EH (cell line): ENCODE measurements around the gene CCDC179.
A peak's percentile ranks its signal among the peaks of the same experiment; 100 is the strongest.

Source experiments
- DNase-seq: peaks from one replicate; pipeline ENCODE4 v3.0.0-alpha.2; 2015; ENCODE audit warnings: low read depth

The CCDC179 gene

GRCh38 chr11:22860241-22860640 lies at the start of gene CCDC179:
Gene CCDC179, minus strand, starts transcription at chr11:22860474. Its CDS starts 53 bp downstream, at chr11:22860421.
- no peak for DNase-seq

GRCh38 chr11:22903782-22904181 lies 43.5 kb upstream of the CCDC179 start:
- no peak for DNase-seq

- DNase-seq, result no peak
These were observed 41.3 kb upstream of the CCDC179 start for GRCh38 chr11:22901603-22902002.

GRCh38 chr11:22900764-22901486 lies 40.7 kb upstream of the CCDC179 start:
- no peak for DNase-seq

- DNase-seq, result no peak
These were observed 37.8 kb upstream of the CCDC179 start for GRCh38 chr11:22898036-22898435.

GRCh38 chr11:22890227-22890626 lies 30.0 kb upstream of the CCDC179 start:
- DNase-seq, result no peak

- no peak for DNase-seq
These were observed 23.9 kb upstream of the CCDC179 start for GRCh38 chr11:22884217-22884616.

- DNase-seq, result peak; percentile 2
These were observed 19.4 kb upstream of the CCDC179 start for GRCh38 chr11:22879630-22880029.

- no peak for DNase-seq
These were observed 18.3 kb upstream of the CCDC179 start for GRCh38 chr11:22878604-22879003.

GRCh38 chr11:22878039-22878438 lies 17.8 kb upstream of the CCDC179 start:
- no peak for DNase-seq

- peak; percentile 77 for DNase-seq
These were observed 15.7 kb upstream of the CCDC179 start for GRCh38 chr11:22875869-22876473.

- no peak for DNase-seq
These were observed 9.1 kb upstream of the CCDC179 start for GRCh38 chr11:22869325-22869724.

- DNase-seq, result no peak
These were observed 518 bp downstream of the CCDC179 start for GRCh38 chr11:22859756-22860155.

GRCh38 chr11:22851477-22851876 lies 8.8 kb downstream of the CCDC179 start:
- no peak for DNase-seq

- DNase-seq, result no peak
These were observed 13.5 kb downstream of the CCDC179 start for GRCh38 chr11:22846726-22847125.

- DNase-seq, result peak; percentile 6
These were observed 27.8 kb downstream of the CCDC179 start for GRCh38 chr11:22832315-22833015.

- no peak for DNase-seq
These were observed 30.2 kb downstream of the CCDC179 start for GRCh38 chr11:22830082-22830414.

GRCh38 chr11:22829231-22830081 lies 30.8 kb downstream of the CCDC179 start, which contains the start of gene SVIP:
Gene SVIP, minus strand, starts transcription at chr11:22829801. Its CDS starts 53 bp downstream, at chr11:22829748.
- DNase-seq, result peak; percentile 83

GRCh38 chr11:22828373-22828772 lies 31.9 kb downstream of the CCDC179 start:
- DNase-seq, result no peak

GRCh38 chr11:22822203-22822602 lies 38.1 kb downstream of the CCDC179 start:
- no peak for DNase-seq

- DNase-seq, result no peak
These were observed 50.4 kb downstream of the CCDC179 start for GRCh38 chr11:22809893-22810292.

- DNase-seq, result no peak
These were observed 51.6 kb downstream of the CCDC179 start for GRCh38 chr11:22808571-22809197.
